Progenitor cell of endocrine pancreas (in vitro differentiated cells): ENCODE data around the gene TET3. TPM values are rescaled to one million over a fixed set of nuclear protein-coding genes. Genes with fewer than 3 reads are reported as not detected.

ENCODE experiments used
- DNase-seq: peaks from one replicate; pipeline ENCODE4 v3.0.0; 2021; ENCODE audit warnings: low spot score; ENCODE audit not compliant: unreplicated experiment
- H3K27ac Mint-ChIP-seq: 2 replicates; pipeline ENCODE4 v1.8.0; 2021; ENCODE audit warnings: mild to moderate bottlenecking, moderate library complexity, mixed read lengths
- H3K27me3 Mint-ChIP-seq: 2 replicates; pipeline ENCODE4 v1.8.0; 2021; ENCODE audit warnings: mixed read lengths
- H3K36me3 Mint-ChIP-seq: 2 replicates; pipeline ENCODE4 v1.8.0; 2022; ENCODE audit warnings: mixed read lengths; ENCODE audit not compliant: insufficient read depth
- H3K4me1 Mint-ChIP-seq: 2 replicates; pipeline ENCODE4 v1.8.0; 2021; ENCODE audit warnings: low read depth, mixed read lengths
- H3K4me3 Mint-ChIP-seq: 2 replicates; pipeline ENCODE4 v1.8.0; 2021; ENCODE audit warnings: low read depth, mild to moderate bottlenecking, moderate library complexity, mixed read lengths
- H3K9me3 Mint-ChIP-seq: 2 replicates; pipeline ENCODE4 v1.8.0; 2021; ENCODE audit warnings: low read depth, mixed read lengths
- CTCF ChIP-seq: fragments of 200-600 bp; sonication (generic); IDR thresholded peaks from one replicate; pipeline ENCODE4 v1.5.0; 2021; ENCODE audit warnings: antibody characterized with exemption, mild to moderate bottlenecking; ENCODE audit not compliant: unreplicated experiment
- total RNA-seq: library from RNA; stranded (reverse); gene quantifications from 2 replicates; pipeline ENCODE4 v1.2.1, GENCODE V29; 2021

The TET3 gene
- total RNA-seq, 1 donor from 2014 or later, result 40.7 TPM

GRCh38 chr2:73983322-73984202 lies 1.1 kb upstream of the TET3 start:
- Mint-ChIP-seq H3K36me3 (peaks cover 6% of the 10 kb centered on the region), H3K27me3 (peaks cover 24% of the 10 kb centered on the region), H3K4me3 (peak overlapping the region; percentile 81), H3K27ac (peak overlapping the region; percentile 99), H3K4me1 (peaks cover 60% of the 10 kb centered on the region), H3K9me3 (no peaks in the 10 kb centered on the region)
- peak; percentile 82 for DNase-seq
- peak; percentile 9 for TF ChIP-seq CTCF

- no peak overlapping the region for H3K27ac Mint-ChIP-seq
- H3K9me3 Mint-ChIP-seq, result no peaks in the 10 kb centered on the region
- H3K27me3 Mint-ChIP-seq, result peaks cover 10% of the 10 kb centered on the region
- TF ChIP-seq CTCF, result no peak
- H3K4me1 Mint-ChIP-seq, result peaks cover 68% of the 10 kb centered on the region
- DNase-seq, result peak; percentile 52
- peaks cover 11% of the 10 kb centered on the region for H3K36me3 Mint-ChIP-seq
- no peak overlapping the region for H3K4me3 Mint-ChIP-seq
Measured at GRCh38 chr2:73984922-73985307, 205 bp downstream of the TET3 start.

- Mint-ChIP-seq H3K36me3 (peaks cover 14% of the 10 kb centered on the region), H3K9me3 (no peaks in the 10 kb centered on the region)
Measured at GRCh38 chr2:73985308-73986084, 786 bp downstream of the TET3 start.

GRCh38 chr2:73986085-73986681 lies 1.5 kb downstream of the TET3 start:
- peaks cover 17% of the 10 kb centered on the region for H3K36me3 Mint-ChIP-seq
- DNase-seq, result no peak
- H3K27ac Mint-ChIP-seq, result peak overlapping the region; percentile 85
- H3K4me3 Mint-ChIP-seq, result peak overlapping the region; percentile 78
- no peaks in the 10 kb centered on the region for H3K9me3 Mint-ChIP-seq
- H3K4me1 Mint-ChIP-seq, result peaks cover 65% of the 10 kb centered on the region
- TF ChIP-seq CTCF, result no peak
- peaks cover 5% of the 10 kb centered on the region for H3K27me3 Mint-ChIP-seq

More at GRCh38 chr2:73985308-73986084, 786 bp downstream of the TET3 start:
- TF ChIP-seq CTCF, result no peak
- peaks cover 69% of the 10 kb centered on the region for H3K4me1 Mint-ChIP-seq
- peak; percentile 37 for DNase-seq
- peaks cover 6% of the 10 kb centered on the region for H3K27me3 Mint-ChIP-seq
- H3K4me3 Mint-ChIP-seq, result peak overlapping the region; percentile 78
- H3K27ac Mint-ChIP-seq, result peak overlapping the region; percentile 85
